ENCODE measurements around the gene ATP2A3.

The ATP2A3 gene

DNA sequence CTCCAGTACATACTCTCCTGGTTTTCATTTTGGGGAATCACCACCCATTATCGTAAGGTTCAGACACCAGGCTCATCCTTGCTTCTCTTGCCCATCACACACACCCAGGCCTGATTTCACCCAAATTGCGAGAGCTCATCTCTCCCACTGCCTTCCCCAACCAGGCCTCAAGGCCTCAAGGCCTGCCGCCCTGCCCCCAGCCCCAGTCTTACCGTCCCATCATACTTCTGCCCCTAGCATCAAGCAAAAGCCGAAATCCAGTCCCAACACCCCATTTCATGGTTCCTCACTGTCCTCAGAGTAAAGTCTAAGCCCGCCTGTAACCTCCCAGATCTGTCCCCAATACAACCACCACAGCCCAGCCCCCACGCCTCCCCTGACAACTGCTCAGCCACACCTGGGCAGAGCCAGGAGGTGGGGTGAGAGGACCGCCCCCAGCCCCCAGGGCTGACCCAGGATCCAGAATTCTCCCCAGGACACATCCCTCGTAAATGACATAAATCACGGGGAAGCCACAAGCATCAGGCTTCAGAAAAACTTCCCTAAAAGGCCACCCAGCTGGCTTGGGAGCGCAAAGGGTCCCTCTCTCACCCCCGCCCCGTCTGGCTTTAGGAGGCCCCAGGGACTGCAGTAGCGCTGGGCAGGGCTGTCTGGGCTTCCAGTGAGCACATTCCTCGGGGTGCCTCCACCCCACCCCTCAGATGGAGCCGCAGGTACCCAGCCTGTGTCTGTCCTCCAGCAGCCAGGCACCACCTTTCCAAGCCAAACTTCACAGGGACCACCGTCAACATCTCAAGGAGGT is 38.4 kb downstream of the ATP2A3 start:
- TF ChIP-seq, protein P1, sequence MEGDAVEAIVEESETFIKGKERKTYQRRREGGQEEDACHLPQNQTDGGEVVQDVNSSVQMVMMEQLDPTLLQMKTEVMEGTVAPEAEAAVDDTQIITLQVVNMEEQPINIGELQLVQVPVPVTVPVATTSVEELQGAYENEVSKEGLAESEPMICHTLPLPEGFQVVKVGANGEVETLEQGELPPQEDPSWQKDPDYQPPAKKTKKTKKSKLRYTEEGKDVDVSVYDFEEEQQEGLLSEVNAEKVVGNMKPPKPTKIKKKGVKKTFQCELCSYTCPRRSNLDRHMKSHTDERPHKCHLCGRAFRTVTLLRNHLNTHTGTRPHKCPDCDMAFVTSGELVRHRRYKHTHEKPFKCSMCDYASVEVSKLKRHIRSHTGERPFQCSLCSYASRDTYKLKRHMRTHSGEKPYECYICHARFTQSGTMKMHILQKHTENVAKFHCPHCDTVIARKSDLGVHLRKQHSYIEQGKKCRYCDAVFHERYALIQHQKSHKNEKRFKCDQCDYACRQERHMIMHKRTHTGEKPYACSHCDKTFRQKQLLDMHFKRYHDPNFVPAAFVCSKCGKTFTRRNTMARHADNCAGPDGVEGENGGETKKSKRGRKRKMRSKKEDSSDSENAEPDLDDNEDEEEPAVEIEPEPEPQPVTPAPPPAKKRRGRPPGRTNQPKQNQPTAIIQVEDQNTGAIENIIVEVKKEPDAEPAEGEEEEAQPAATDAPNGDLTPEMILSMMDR (IDR thresholded peaks at IDR 0.05; ENCODE audit: low read depth, low read length) = no peak
- DNase-seq (ENCODE audit: extremely low read depth, low read depth) = no peak

DNA sequence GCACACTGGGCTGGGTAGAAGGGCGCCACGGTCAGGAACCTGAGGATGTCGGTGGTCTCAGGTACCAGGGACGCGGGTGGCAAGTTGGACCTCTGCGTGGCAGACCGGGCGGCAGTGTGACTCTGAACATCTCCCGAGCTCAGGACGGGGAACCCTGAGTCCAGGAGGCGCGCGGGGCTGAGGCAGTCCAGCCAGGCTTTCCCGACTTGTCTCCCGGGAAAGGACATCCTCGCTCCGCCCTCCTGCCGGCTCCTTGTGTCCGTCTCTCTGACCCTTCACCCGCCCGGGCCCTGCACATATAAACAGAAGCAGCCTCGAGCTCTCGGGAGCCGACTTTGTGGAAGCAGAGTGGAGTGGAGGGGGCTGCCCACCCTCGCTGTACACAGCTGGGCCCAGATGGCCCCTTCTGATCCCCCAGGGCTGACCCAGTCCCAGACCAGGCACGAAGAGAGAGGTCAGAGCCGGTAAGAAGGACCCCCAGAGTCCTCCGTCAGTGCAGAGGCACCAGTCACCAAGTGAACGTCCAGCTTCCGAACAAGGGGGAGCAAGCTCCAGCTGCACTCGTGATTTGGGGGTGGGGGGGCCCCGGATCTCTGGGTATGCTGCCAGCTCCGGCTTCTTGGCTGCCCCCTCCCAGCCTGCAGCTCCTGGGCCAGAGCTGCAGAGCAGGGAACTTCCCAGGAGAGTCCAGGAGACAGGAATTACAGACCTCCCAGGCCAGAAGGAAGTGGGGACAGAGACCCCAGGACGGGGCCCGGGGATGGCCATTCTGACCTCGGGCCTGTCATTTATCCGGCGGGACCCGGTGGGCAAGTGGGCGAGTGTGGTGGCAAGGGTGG is 39.5 kb downstream of the ATP2A3 start:
- TF ChIP-seq, protein P1 (IDR thresholded peaks at IDR 0.05; ENCODE audit: low read depth, low read length) = no peak
- no peak for DNase-seq (ENCODE audit: extremely low read depth, low read depth)

DNA sequence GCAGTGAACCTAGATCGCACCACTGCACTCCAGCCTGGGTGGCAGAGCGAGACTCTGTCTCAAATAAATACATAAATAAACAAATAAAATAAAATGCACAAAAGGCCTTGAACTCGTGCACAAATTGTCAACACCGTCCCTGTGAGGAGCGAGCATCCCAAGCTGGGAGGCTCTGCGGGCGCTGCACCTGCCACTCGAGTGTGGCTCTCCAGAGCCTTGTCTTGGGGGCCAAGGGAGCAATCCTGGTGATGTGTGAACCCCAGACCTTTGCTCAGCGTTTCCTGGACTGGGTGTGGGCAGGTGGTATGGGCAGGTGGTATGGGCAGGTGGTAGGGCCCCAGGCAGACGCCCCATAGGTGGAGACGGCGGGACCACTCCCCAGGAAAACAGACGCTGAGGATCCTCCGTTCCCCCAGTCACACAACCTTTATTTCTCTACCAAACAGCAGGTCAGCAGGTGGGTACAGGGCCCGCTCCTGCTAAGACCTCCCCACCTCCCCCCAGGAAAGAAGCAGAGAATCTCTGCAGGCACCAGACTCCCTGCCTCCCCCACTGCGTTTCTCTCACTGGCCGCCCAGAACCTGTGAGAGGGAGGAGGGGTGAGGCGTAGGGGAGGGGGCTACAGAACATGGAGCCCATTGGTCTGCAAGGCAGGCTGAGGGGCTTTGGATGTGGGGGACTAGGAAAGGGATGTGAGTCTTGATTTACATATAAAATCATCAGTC is 40.6 kb downstream of the ATP2A3 start:
- no peak for DNase-seq (ENCODE audit: extremely low read depth, low read depth)
- TF ChIP-seq, protein P1 (IDR thresholded peaks at IDR 0.05; ENCODE audit: low read depth, low read length) = no peak

DNA sequence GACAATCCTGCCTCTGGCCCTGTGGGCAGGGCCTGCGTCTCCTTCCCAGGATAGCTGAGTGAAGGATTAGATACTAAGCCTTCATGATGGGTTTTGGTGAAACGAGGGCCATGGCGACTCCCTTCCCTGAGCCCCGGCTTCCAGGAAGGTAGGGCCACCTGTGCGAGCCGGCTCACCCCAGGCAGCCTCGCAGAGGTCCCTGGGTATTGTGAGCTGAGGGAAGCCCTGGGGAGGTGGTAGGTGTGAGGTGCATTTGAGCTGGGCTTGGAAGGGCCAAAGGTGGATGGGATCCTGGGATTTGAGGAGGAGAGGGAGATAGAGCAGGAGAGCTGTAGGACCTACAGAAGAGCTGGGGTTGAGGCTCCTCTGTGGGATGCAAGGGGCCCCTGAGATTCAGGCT is 41.5 kb downstream of the ATP2A3 start:
- no peak for DNase-seq (ENCODE audit: extremely low read depth, low read depth)
- TF ChIP-seq, protein P1 (IDR thresholded peaks at IDR 0.05; ENCODE audit: low read depth, low read length) = no peak

DNA sequence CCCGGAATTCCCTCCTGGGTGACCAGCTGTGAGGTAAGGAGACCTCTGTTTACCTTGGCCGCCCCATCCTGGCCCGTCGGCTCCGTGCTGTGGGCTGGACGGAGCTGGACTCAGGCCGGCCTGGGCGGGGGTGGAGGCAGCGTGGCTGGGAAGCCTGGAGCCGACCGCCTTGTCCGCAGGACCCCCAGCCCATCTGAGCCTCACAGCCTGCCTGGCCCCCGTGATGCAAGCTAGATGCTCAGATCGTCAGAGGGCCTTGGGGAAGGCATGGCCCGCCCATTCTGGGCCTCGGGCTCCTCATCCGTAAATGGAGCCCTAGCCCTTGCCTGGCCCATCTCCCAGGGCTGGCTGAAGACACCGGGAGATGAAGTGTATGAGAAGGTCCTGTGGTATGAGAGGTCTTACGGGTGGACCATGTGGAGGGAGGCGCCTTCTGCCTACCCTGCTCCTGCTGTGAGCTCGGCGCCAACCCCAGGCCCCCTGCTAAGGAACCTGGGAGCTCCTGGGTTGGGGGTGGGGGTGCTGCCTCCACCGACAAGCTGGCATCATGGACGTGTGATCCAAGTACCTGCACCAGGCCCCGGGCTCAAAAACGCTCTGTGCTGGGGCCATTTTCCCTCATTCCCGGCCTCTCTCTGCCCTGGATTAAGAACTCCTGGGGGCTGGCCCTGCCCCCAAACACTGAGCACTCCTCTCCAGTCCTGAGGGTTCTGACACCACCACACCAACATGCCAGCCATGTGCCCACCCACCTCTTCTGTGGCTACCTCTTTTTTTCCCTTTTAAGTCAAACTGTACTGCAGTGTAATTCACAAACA is 42.5 kb downstream of the ATP2A3 start:
- TF ChIP-seq, protein P1 (IDR thresholded peaks at IDR 0.05; ENCODE audit: low read depth, low read length) = no peak
- DNase-seq (ENCODE audit: extremely low read depth, low read depth) = no peak

DNA sequence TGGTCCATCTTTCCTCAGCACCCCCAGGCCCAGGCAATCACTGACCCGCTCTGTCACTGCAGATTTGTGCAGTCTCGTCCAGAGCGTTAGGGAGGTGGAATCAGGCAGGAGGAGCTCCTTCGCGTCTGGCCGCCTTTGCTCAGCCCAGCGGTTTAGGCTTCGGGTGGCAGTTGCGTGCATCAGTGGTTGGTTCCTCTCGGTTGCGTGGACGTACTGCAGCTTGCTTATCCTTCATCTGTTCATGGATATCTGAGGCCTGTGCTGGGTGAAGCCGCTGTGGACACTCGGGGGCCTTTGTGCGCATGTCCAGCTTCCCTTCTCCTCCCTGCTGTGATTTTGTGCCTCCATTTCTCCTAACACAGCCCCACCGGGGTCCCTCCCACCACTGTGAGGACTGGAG is 43.2 kb downstream of the ATP2A3 start:
- no peak for DNase-seq (ENCODE audit: extremely low read depth, low read depth)
- TF ChIP-seq, protein P1 (IDR thresholded peaks at IDR 0.05; ENCODE audit: low read depth, low read length) = no peak
